SH-SY5Y (cell line): Measurements from ENCODE around the gene CEP350.

Experiments used
- GATA2 ChIP-seq: IDR thresholded peaks from 2 replicates; pipeline ENCODE4 v1.6.1; 2011; ENCODE audit warnings: mild to moderate bottlenecking, low read depth, low read length
- GATA3 ChIP-seq: IDR thresholded peaks from 2 replicates; pipeline ENCODE4 v1.6.1; 2011; ENCODE audit warnings: low read depth, mild to moderate bottlenecking, low read length, moderate library complexity

GRCh38 chr1:179969962-179970361 lies 15.4 kb downstream of the CEP350 start:
- TF ChIP-seq GATA3 (no peak), GATA2 (no peak)
